ENCODE data around the gene CFAP92. TPM values are rescaled to one million over a fixed set of nuclear protein-coding genes. Genes with fewer than 3 reads are reported as not detected.

The CFAP92 gene
- total and polyA plus RNA-seq, 2 donors, result 2.0 to 10.0 TPM

- Histone ChIP-seq H3K36me3 (ENCODE audit: control insufficient read depth in 2 of 2, insufficient read depth in 2 of 2, low read length in 1 of 2) (no peaks in the 10 kb centered on the region), H3K4me3 (ENCODE audit: low read length in 2 of 2) (no peak overlapping the region), H3K27ac (ENCODE audit: low read depth in 1 of 2, low read length in 1 of 2) (peak overlapping the region; percentile 53 to 90), H3K27me3 (ENCODE audit: control insufficient read depth in 2 of 2, insufficient read depth in 1 of 2, low read length in 1 of 2) (peaks cover 4 to 13% of the 10 kb centered on the region in 2 donors), H3K4me1 (ENCODE audit: control insufficient read depth in 2 of 2, insufficient read depth in 2 of 2, low read length in 2 of 2) (peaks cover 65 to 82% of the 10 kb centered on the region in 2 donors), H3K9me3 (ENCODE audit: control insufficient read depth in 2 of 2, insufficient read depth in 1 of 2, low read length in 1 of 2) (peaks cover 0 to 10% of the 10 kb centered on the region in 2 donors)
- WGBS, result 58% methylated on average over 5 of the region's 5 CpGs
- DNase-seq (ENCODE audit: low read depth in 6 of 9, low spot score in 9 of 9), result no peak
Observed at GRCh38 chr3:128996726-128997125, 2.9 kb upstream of the CFAP92 start.

- no peaks in the 10 kb centered on the region for H3K36me3 ChIP-seq (ENCODE audit: control insufficient read depth in 2 of 2, insufficient read depth in 2 of 2, low read length in 1 of 2)
- WGBS, result 86% methylated on average over 1 of the region's 1 CpG
- H3K27ac ChIP-seq (ENCODE audit: low read depth in 1 of 2, low read length in 1 of 2), result peak overlapping the region; percentile 55 to 90
- H3K9me3 ChIP-seq (ENCODE audit: control insufficient read depth in 2 of 2, insufficient read depth in 1 of 2, low read length in 1 of 2), result peaks cover 0 to 9% of the 10 kb centered on the region in 2 donors
- H3K4me1 ChIP-seq (ENCODE audit: control insufficient read depth in 2 of 2, insufficient read depth in 2 of 2, low read length in 2 of 2), result peaks cover 65 to 85% of the 10 kb centered on the region in 2 donors
- peak in 1 of 9 donors; percentile 55 for DNase-seq (ENCODE audit: low read depth in 6 of 9, low spot score in 9 of 9)
- peaks cover 0 to 8% of the 10 kb centered on the region in 2 donors for H3K27me3 ChIP-seq (ENCODE audit: control insufficient read depth in 2 of 2, insufficient read depth in 1 of 2, low read length in 1 of 2)
- no peak overlapping the region for H3K4me3 ChIP-seq (ENCODE audit: low read length in 2 of 2)
Observed at GRCh38 chr3:128996200-128996599, 2.3 kb upstream of the CFAP92 start.

DNA sequence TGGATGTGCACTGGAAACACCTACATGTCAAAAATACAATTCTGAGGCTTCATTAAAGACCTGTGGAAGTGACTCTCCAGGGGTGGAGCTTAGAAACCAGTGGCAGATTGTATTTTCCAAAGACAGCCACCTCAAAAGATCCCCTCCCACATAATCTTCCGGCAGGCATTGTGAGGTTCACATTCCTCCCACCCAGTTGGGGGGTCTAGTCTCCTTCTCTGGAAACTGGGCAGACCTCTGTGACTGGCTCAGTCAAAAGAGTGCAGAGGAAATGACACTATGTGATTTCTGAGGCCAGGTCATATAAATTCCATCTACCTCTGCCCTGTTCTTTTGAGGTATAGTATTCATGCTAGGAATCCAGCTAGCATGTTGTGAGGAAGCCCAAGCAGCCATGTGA is 1.9 kb upstream of the CFAP92 start:
- peaks cover 64 to 80% of the 10 kb centered on the region in 2 donors for H3K4me1 ChIP-seq (ENCODE audit: control insufficient read depth in 2 of 2, insufficient read depth in 2 of 2, low read length in 2 of 2)
- H3K27ac ChIP-seq (ENCODE audit: low read depth in 1 of 2, low read length in 1 of 2), result peak overlapping the region; percentile 90 to 91
- H3K27me3 ChIP-seq (ENCODE audit: control insufficient read depth in 2 of 2, insufficient read depth in 1 of 2, low read length in 1 of 2), result peaks cover 0 to 3% of the 10 kb centered on the region in 2 donors
- WGBS, result 79% methylated on average over 1 of the region's 1 CpG
- no peak overlapping the region for H3K4me3 ChIP-seq (ENCODE audit: low read length in 2 of 2)
- DNase-seq (ENCODE audit: low read depth in 6 of 9, low spot score in 9 of 9), result no peak
- H3K36me3 ChIP-seq (ENCODE audit: control insufficient read depth in 2 of 2, insufficient read depth in 2 of 2, low read length in 1 of 2), result no peaks in the 10 kb centered on the region
- H3K9me3 ChIP-seq (ENCODE audit: control insufficient read depth in 2 of 2, insufficient read depth in 1 of 2, low read length in 1 of 2), result peaks cover 0 to 4% of the 10 kb centered on the region in 2 donors

DNA sequence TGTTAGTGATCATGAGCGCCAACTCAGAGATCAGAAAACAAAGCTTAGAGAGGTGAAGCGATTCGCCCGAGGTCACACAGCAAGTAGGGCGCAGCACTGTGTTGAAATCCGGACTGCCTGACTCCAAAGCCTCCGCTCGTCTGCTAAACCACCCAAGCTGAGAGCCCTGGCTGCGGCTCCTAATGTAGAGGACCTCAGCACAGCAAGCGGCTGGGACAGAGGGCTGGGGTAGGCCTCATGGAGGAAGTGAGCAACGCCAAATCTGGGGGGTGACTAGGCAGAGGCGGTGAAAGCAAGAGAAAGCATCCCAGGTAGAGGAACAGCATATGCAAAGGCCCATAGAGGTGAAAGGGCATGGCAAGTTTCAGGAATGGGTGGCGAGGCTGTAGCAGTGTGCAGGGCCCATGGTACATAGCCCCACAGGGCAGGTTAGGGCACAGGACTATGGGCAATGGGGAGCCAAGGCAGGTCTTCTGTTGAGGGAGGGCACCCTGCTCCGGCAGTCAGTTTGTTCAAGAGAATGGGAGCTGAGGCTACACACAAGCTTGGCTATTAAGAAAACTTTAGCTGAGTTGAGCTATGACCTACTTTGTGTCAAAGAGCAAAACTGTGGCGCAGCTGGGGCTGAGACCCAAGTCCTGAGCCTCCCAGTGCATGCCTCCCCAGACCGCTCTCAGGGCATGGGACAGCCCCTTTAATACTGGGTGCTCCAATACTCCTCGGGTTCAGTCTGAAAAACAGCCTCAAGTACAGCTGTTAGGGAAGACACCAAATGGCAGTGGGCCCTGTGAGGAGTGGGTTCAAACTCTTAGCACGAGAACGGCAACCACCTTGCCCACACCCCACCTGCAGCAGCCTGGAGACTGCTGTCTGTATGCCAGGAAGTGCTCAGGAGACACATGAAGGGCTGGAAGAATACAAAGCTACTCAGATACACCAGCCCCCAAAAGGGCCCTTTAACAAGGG is 988 bp upstream of the CFAP92 start:
- Histone ChIP-seq H3K36me3 (ENCODE audit: control insufficient read depth in 2 of 2, insufficient read depth in 2 of 2, low read length in 1 of 2) (no peaks in the 10 kb centered on the region), H3K27ac (ENCODE audit: low read depth in 1 of 2, low read length in 1 of 2) (peak overlapping the region; percentile 90 to 91), H3K9me3 (ENCODE audit: control insufficient read depth in 2 of 2, insufficient read depth in 1 of 2, low read length in 1 of 2) (peaks cover 0 to 2% of the 10 kb centered on the region in 2 donors), H3K4me1 (ENCODE audit: control insufficient read depth in 2 of 2, insufficient read depth in 2 of 2, low read length in 2 of 2) (peaks cover 57 to 72% of the 10 kb centered on the region in 2 donors), H3K4me3 (ENCODE audit: low read length in 2 of 2) (peak overlapping the region; percentile 43 to 46), H3K27me3 (ENCODE audit: control insufficient read depth in 2 of 2, insufficient read depth in 1 of 2, low read length in 1 of 2) (no peaks in the 10 kb centered on the region)
- 62% methylated on average over 19 of the region's 19 CpGs for WGBS
- peak in 5 of 9 donors; percentile 48 to 87 (median 69) for DNase-seq (ENCODE audit: low read depth in 6 of 9, low spot score in 9 of 9)

DNA sequence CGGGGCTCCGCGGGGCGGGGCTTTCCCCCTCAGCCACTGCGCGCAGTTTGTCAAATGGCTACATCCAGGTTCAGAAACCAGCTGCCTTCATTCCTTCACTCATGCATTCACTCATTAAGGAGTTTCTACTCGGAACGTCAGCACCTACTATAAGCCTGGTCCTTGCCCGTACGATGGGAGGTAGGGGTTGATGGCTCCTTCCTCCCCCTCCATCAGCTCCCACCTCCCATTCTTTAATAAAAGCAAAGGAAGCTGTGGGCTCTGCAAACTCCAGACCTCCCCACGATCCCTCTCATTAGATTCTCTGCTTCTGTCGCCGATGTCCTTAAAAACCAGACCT is 267 bp upstream of the CFAP92 start:
- peak overlapping the region; percentile 53 to 90 for H3K27ac ChIP-seq (ENCODE audit: low read depth in 1 of 2, low read length in 1 of 2)
- DNase-seq (ENCODE audit: low read depth in 6 of 9, low spot score in 9 of 9), result peak in 1 of 9 donors; percentile 86
- 2% methylated on average over 13 of the region's 13 CpGs for WGBS
- H3K27me3 ChIP-seq (ENCODE audit: control insufficient read depth in 2 of 2, insufficient read depth in 1 of 2, low read length in 1 of 2), result no peaks in the 10 kb centered on the region
- peak overlapping the region; percentile 43 to 46 for H3K4me3 ChIP-seq (ENCODE audit: low read length in 2 of 2)
- peaks cover 51 to 67% of the 10 kb centered on the region in 2 donors for H3K4me1 ChIP-seq (ENCODE audit: control insufficient read depth in 2 of 2, insufficient read depth in 2 of 2, low read length in 2 of 2)
- H3K9me3 ChIP-seq (ENCODE audit: control insufficient read depth in 2 of 2, insufficient read depth in 1 of 2, low read length in 1 of 2), result no peaks in the 10 kb centered on the region
- H3K36me3 ChIP-seq (ENCODE audit: control insufficient read depth in 2 of 2, insufficient read depth in 2 of 2, low read length in 1 of 2), result no peaks in the 10 kb centered on the region

DNA sequence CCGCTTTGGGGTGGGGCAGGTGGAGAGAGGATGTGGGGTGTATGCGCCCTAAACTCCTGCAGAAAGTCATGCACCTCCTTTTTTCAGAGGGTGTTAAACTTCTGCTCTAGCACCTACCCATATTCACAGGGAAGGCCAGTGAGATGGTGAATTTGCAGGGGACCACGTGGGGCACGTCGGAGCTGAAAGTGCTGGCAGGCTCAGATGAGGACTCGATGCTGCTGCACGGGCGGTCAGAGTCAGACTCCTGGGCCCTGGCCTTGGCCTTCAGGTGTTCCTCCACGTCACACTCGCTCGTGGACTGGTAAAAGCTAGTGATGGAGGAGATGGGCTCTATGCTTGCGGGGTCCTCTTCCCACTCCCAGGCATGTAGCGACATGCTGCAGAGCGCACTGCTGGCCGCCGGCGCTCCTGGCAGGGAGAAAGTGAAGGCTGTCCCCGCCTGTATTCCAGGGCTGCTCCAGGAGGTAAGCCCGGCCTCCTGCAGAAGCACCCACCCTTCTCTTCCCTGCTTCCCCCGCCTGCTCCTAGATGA is 883 bp downstream of the CFAP92 start:
- Histone ChIP-seq H3K27ac (ENCODE audit: low read depth in 1 of 2, low read length in 1 of 2) (peak overlapping the region in 1 of 2 donors; percentile 90), H3K4me3 (ENCODE audit: low read length in 2 of 2) (no peak overlapping the region), H3K9me3 (ENCODE audit: control insufficient read depth in 2 of 2, insufficient read depth in 1 of 2, low read length in 1 of 2) (no peaks in the 10 kb centered on the region), H3K27me3 (ENCODE audit: control insufficient read depth in 2 of 2, insufficient read depth in 1 of 2, low read length in 1 of 2) (no peaks in the 10 kb centered on the region), H3K4me1 (ENCODE audit: control insufficient read depth in 2 of 2, insufficient read depth in 2 of 2, low read length in 2 of 2) (peaks cover 42 to 57% of the 10 kb centered on the region in 2 donors), H3K36me3 (ENCODE audit: control insufficient read depth in 2 of 2, insufficient read depth in 2 of 2, low read length in 1 of 2) (no peaks in the 10 kb centered on the region)
- 88% methylated on average over 20 of the region's 20 CpGs for WGBS
- no peak for DNase-seq (ENCODE audit: low read depth in 6 of 9, low spot score in 9 of 9)

DNA sequence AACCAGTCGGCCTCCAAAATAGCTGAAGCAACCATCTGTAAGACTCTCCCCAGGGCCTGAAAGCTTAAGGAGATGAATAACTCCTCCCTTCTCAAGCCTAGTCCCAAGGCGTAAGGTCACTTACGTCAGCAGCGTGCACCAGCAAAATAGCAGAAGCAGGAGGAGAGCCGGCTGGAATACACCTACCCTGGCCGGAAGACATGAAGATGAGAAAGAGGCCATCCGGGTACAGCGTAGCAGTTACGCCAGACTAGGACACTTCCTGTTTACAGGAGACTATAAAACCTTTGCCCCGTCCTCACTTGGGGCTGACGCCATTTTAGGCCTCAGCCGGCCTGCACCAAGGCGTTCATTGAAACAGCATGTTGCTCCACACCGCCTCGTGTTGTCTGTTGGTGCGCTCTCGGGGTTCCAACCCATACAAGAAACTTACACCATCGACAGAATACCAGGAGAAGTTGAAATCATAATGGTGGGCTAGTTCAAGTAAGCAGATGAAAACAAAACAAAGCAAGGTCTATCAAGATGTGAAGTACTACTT is 2.5 kb downstream of the CFAP92 start:
- peaks cover 35 to 54% of the 10 kb centered on the region in 2 donors for H3K4me1 ChIP-seq (ENCODE audit: control insufficient read depth in 2 of 2, insufficient read depth in 2 of 2, low read length in 2 of 2)
- 98% methylated on average over 18 of the region's 18 CpGs for WGBS
- no peak overlapping the region for H3K4me3 ChIP-seq (ENCODE audit: low read length in 2 of 2)
- H3K27ac ChIP-seq (ENCODE audit: low read depth in 1 of 2, low read length in 1 of 2), result no peak overlapping the region
- H3K27me3 ChIP-seq (ENCODE audit: control insufficient read depth in 2 of 2, insufficient read depth in 1 of 2, low read length in 1 of 2), result no peaks in the 10 kb centered on the region
- no peak for DNase-seq (ENCODE audit: low read depth in 6 of 9, low spot score in 9 of 9)
- no peaks in the 10 kb centered on the region for H3K36me3 ChIP-seq (ENCODE audit: control insufficient read depth in 2 of 2, insufficient read depth in 2 of 2, low read length in 1 of 2)
- H3K9me3 ChIP-seq (ENCODE audit: control insufficient read depth in 2 of 2, insufficient read depth in 1 of 2, low read length in 1 of 2), result no peaks in the 10 kb centered on the region

DNA sequence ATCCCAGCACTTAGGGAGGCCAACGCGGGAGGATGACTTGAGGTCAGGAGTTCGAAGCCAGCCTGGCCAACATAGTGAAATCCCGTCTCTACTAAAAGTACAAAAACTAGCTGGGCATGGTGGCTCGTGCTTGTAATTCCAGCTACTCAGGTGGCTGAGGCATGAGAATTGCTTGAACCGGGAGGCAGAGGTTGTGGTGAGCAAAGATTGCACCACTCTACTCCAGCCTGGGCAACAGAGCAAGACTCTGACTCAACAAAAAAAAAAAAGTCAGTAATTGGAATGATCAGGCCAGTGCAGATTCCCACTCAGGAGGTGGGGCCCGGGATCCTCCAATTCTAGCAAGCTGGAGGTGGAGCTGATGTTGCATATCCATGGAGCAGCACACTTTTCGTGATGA is 5.6 kb downstream of the CFAP92 start:
- H3K9me3 ChIP-seq (ENCODE audit: control insufficient read depth in 2 of 2, insufficient read depth in 1 of 2, low read length in 1 of 2), result no peaks in the 10 kb centered on the region
- peaks cover 0 to 4% of the 10 kb centered on the region in 2 donors for H3K36me3 ChIP-seq (ENCODE audit: control insufficient read depth in 2 of 2, insufficient read depth in 2 of 2, low read length in 1 of 2)
- H3K27ac ChIP-seq (ENCODE audit: low read depth in 1 of 2, low read length in 1 of 2), result no peak overlapping the region
- no peak overlapping the region for H3K4me3 ChIP-seq (ENCODE audit: low read length in 2 of 2)
- WGBS, result 98% methylated on average over 8 of the region's 8 CpGs
- no peaks in the 10 kb centered on the region for H3K27me3 ChIP-seq (ENCODE audit: control insufficient read depth in 2 of 2, insufficient read depth in 1 of 2, low read length in 1 of 2)
- peaks cover 6 to 23% of the 10 kb centered on the region in 2 donors for H3K4me1 ChIP-seq (ENCODE audit: control insufficient read depth in 2 of 2, insufficient read depth in 2 of 2, low read length in 2 of 2)
- no peak for DNase-seq (ENCODE audit: low read depth in 6 of 9, low spot score in 9 of 9)

Data from thymus (tissue), 11 donors.